SH-SY5Y (cell line): ENCODE measurements around the gene OR13J1.

Experiments used
- GATA2 ChIP-seq: IDR thresholded peaks from 2 replicates; pipeline ENCODE4 v1.6.1; 2011; ENCODE audit warnings: mild to moderate bottlenecking, low read depth, low read length
- GATA3 ChIP-seq: IDR thresholded peaks from 2 replicates; pipeline ENCODE4 v1.6.1; 2011; ENCODE audit warnings: low read depth, mild to moderate bottlenecking, low read length, moderate library complexity

OR13J1 gene

GRCh38 chr9:35907711-35908503 is 37.7 kb upstream of the OR13J1 start:
- TF ChIP-seq GATA2 = no peak
- no peak for TF ChIP-seq GATA3

GRCh38 chr9:35906923-35907699 is 36.9 kb upstream of the OR13J1 start:
- TF ChIP-seq GATA3 = no peak
- TF ChIP-seq GATA2 = no peak

- no peak for TF ChIP-seq GATA3
- no peak for TF ChIP-seq GATA2
Measured at GRCh38 chr9:35905912-35906679, 35.9 kb upstream of the OR13J1 start, which contains the start of gene HRCT1. TSS of gene HRCT1 (plus strand) at chr9:35906202. CDS start at chr9:35906288, 86 bp downstream.

GRCh38 chr9:35905051-35905781 is 35.0 kb upstream of the OR13J1 start:
- no peak for TF ChIP-seq GATA2
- no peak for TF ChIP-seq GATA3

- TF ChIP-seq GATA2 (no peak), GATA3 (no peak)
Measured at GRCh38 chr9:35904338-35904737, 34.1 kb upstream of the OR13J1 start.

- no peak for TF ChIP-seq GATA2
- no peak for TF ChIP-seq GATA3
Measured at GRCh38 chr9:35903049-35903448, 32.8 kb upstream of the OR13J1 start.

GRCh38 chr9:35899021-35899420 is 28.8 kb upstream of the OR13J1 start:
- TF ChIP-seq GATA2 (no peak), GATA3 (no peak)

GRCh38 chr9:35898337-35898736 is 28.1 kb upstream of the OR13J1 start:
- TF ChIP-seq GATA3 (no peak), GATA2 (no peak)

GRCh38 chr9:35896570-35896969 is 26.4 kb upstream of the OR13J1 start:
- TF ChIP-seq GATA3 (no peak), GATA2 (no peak)

- no peak for TF ChIP-seq GATA2
- no peak for TF ChIP-seq GATA3
Measured at GRCh38 chr9:35892051-35892450, 21.9 kb upstream of the OR13J1 start.

- TF ChIP-seq GATA3 (no peak), GATA2 (no peak)
Measured at GRCh38 chr9:35891646-35892045, 21.4 kb upstream of the OR13J1 start.

- TF ChIP-seq GATA2 (no peak), GATA3 (no peak)
Measured at GRCh38 chr9:35882996-35883395, 12.8 kb upstream of the OR13J1 start.

GRCh38 chr9:35882263-35882848 is 12.2 kb upstream of the OR13J1 start:
- TF ChIP-seq GATA3 = no peak
- no peak for TF ChIP-seq GATA2
